Measurements from ENCODE around the gene TMEM97.

TMEM97 gene

GRCh38 chr17:28341516-28341915 is 22.5 kb downstream of the TMEM97 start:
- Histone ChIP-seq H3K9me3 (ENCODE audit: severe bottlenecking) (no peaks in the 10 kb centered on the region), H3K27me3 (ENCODE audit: insufficient read depth, poor library complexity, severe bottlenecking) (no peaks in the 10 kb centered on the region), H3K36me3 (ENCODE audit: low read depth) (peaks cover 75% of the 10 kb centered on the region), H3K27ac (ENCODE audit: poor library complexity, severe bottlenecking) (no peak overlapping the region), H3K4me3 (ENCODE audit: severe bottlenecking) (no peak overlapping the region), H3K4me1 (ENCODE audit: insufficient read depth, poor library complexity, severe bottlenecking) (peaks cover 25% of the 10 kb centered on the region)
- ATAC-seq (ENCODE audit: low read depth): no peak
- TF ChIP-seq CTCF (IDR thresholded peaks at IDR 0.05; ENCODE audit: poor library complexity, severe bottlenecking): no peak
- no peak for DNase-seq (ENCODE audit: low spot score)

GRCh38 chr17:28342313-28342712 is 23.3 kb downstream of the TMEM97 start:
- Histone ChIP-seq H3K36me3 (ENCODE audit: low read depth) (peaks cover 79% of the 10 kb centered on the region), H3K27me3 (ENCODE audit: insufficient read depth, poor library complexity, severe bottlenecking) (no peaks in the 10 kb centered on the region), H3K4me1 (ENCODE audit: insufficient read depth, poor library complexity, severe bottlenecking) (peaks cover 26% of the 10 kb centered on the region), H3K9me3 (ENCODE audit: severe bottlenecking) (no peaks in the 10 kb centered on the region), H3K27ac (ENCODE audit: poor library complexity, severe bottlenecking) (no peak overlapping the region), H3K4me3 (ENCODE audit: severe bottlenecking) (no peak overlapping the region)
- TF ChIP-seq CTCF (IDR thresholded peaks at IDR 0.05; ENCODE audit: poor library complexity, severe bottlenecking): no peak
- DNase-seq (ENCODE audit: low spot score) (no peak), ATAC-seq (ENCODE audit: low read depth) (no peak)

- TF ChIP-seq CTCF (IDR thresholded peaks at IDR 0.05; ENCODE audit: poor library complexity, severe bottlenecking): no peak
- no peak for DNase-seq (ENCODE audit: low spot score)
- no peaks in the 10 kb centered on the region for H3K27me3 ChIP-seq (ENCODE audit: insufficient read depth, poor library complexity, severe bottlenecking)
- peaks cover 80% of the 10 kb centered on the region for H3K36me3 ChIP-seq (ENCODE audit: low read depth)
- peaks cover 22% of the 10 kb centered on the region for H3K4me1 ChIP-seq (ENCODE audit: insufficient read depth, poor library complexity, severe bottlenecking)
- H3K27ac ChIP-seq (ENCODE audit: poor library complexity, severe bottlenecking): no peak overlapping the region
- no peak for ATAC-seq (ENCODE audit: low read depth)
- H3K9me3 ChIP-seq (ENCODE audit: severe bottlenecking): no peaks in the 10 kb centered on the region
- H3K4me3 ChIP-seq (ENCODE audit: severe bottlenecking): no peak overlapping the region
Measured at GRCh38 chr17:28343491-28343932, 24.5 kb downstream of the TMEM97 start.

- no peaks in the 10 kb centered on the region for H3K27me3 ChIP-seq (ENCODE audit: insufficient read depth, poor library complexity, severe bottlenecking)
- DNase-seq (ENCODE audit: low spot score) (no peak), ATAC-seq (ENCODE audit: low read depth) (no peak)
- H3K9me3 ChIP-seq (ENCODE audit: severe bottlenecking): no peaks in the 10 kb centered on the region
- peaks cover 21% of the 10 kb centered on the region for H3K4me1 ChIP-seq (ENCODE audit: insufficient read depth, poor library complexity, severe bottlenecking)
- TF ChIP-seq CTCF (IDR thresholded peaks at IDR 0.05; ENCODE audit: poor library complexity, severe bottlenecking): no peak
- H3K27ac ChIP-seq (ENCODE audit: poor library complexity, severe bottlenecking): no peak overlapping the region
- peaks cover 85% of the 10 kb centered on the region for H3K36me3 ChIP-seq (ENCODE audit: low read depth)
- H3K4me3 ChIP-seq (ENCODE audit: severe bottlenecking): no peak overlapping the region
Measured at GRCh38 chr17:28344011-28344410, 25.0 kb downstream of the TMEM97 start.

- ATAC-seq (ENCODE audit: low read depth) (no peak), DNase-seq (ENCODE audit: low spot score) (no peak)
- H3K27ac ChIP-seq (ENCODE audit: poor library complexity, severe bottlenecking): no peak overlapping the region
- H3K9me3 ChIP-seq (ENCODE audit: severe bottlenecking): no peaks in the 10 kb centered on the region
- no peak overlapping the region for H3K4me3 ChIP-seq (ENCODE audit: severe bottlenecking)
- no peaks in the 10 kb centered on the region for H3K27me3 ChIP-seq (ENCODE audit: insufficient read depth, poor library complexity, severe bottlenecking)
- H3K36me3 ChIP-seq (ENCODE audit: low read depth): peaks cover 87% of the 10 kb centered on the region
- peaks cover 21% of the 10 kb centered on the region for H3K4me1 ChIP-seq (ENCODE audit: insufficient read depth, poor library complexity, severe bottlenecking)
- TF ChIP-seq CTCF (IDR thresholded peaks at IDR 0.05; ENCODE audit: poor library complexity, severe bottlenecking): no peak
Measured at GRCh38 chr17:28344435-28344901, 25.5 kb downstream of the TMEM97 start.

Data from RWPE2 (cell line).